SK-N-SH (cell line): ENCODE results near the gene NCKAP5. TPM values are rescaled to one million over a fixed set of nuclear protein-coding genes. Genes with fewer than 3 reads are reported as not detected.

Experiments
- CTCF ChIA-PET: fragments of 300-600, 350-600 bp; formaldehyde crosslinking; extraction: SDS; loops from one replicate; lab custom pipeline; 2021; lab: Yijun Ruan, JAX
- POLR2A ChIA-PET: fragments of 350-600 bp; sonication (Branson Sonifier 250); formaldehyde crosslinking; extraction: SDS; loops from one replicate; lab custom pipeline; 2020; ENCODE audit warnings: antibody characterized with exemption, inconsistent platforms; lab: Yijun Ruan, JAX
- DNase-seq: peaks from one replicate; pipeline ENCODE4 v3.0.0; 2012
- H2AFZ ChIP-seq: fragments of 200-600 bp; sonication (generic); 2 replicates; pipeline ENCODE4 v1.8.1; 2016; ENCODE audit warnings: antibody characterized with exemption, mild to moderate bottlenecking, low read depth
- H3F3A ChIP-seq: fragments of 200-600 bp; sonication (generic); replicated peaks from 2 replicates; pipeline ENCODE3; 2016; ENCODE audit warnings: antibody characterized with exemption, mild to moderate bottlenecking; ENCODE audit not compliant: insufficient read depth
- H3K27ac ChIP-seq, 2 experiments: fragments of 200-500 bp in 1 of 2; fragments of 200-600 bp in 1 of 2; sonication (Bioruptor generic) in 1 of 2; sonication (generic), shearing (Covaris generic) in 1 of 2; 2 replicates each; pipeline versions ENCODE4 v1.5.1 to v1.6.1; 2014 to 2016; ENCODE audit warnings: low read depth in 2 of 2, inconsistent platforms in 1 of 2, low read length in 1 of 2, mild to moderate bottlenecking in 1 of 2, mixed read lengths in 1 of 2
- H3K27me3 ChIP-seq: fragments of 200-600 bp; sonication (generic), shearing (Covaris generic); 2 replicates; pipeline ENCODE4 v1.6.1; 2016; ENCODE audit warnings: mixed run types; ENCODE audit not compliant: insufficient read depth
- H3K36me3 ChIP-seq, 2 experiments: fragments of 200-500 bp in 1 of 2; fragments of 200-600 bp in 1 of 2; sonication (Bioruptor generic) in 1 of 2; sonication (generic) in 1 of 2; replicated peaks in 1 of 2; 2 replicates each; pipeline versions ENCODE3 to v1.5.1; 2014 to 2016; ENCODE audit warnings: low read length in 1 of 2, mild to moderate bottlenecking in 1 of 2; ENCODE audit not compliant: insufficient read depth in 2 of 2, control insufficient read depth in 1 of 2
- H3K4me1 ChIP-seq, 2 experiments: fragments of 200-500 bp in 1 of 2; fragments of 200-600 bp in 1 of 2; sonication (Bioruptor generic) in 1 of 2; sonication (generic), shearing (Covaris generic) in 1 of 2; 2 replicates each; pipeline versions ENCODE4 v1.5.1 to v1.6.1; 2014 to 2016; ENCODE audit warnings: low read depth in 1 of 2, low read length in 1 of 2, mixed run types in 1 of 2; ENCODE audit not compliant: insufficient read depth in 2 of 2, control insufficient read depth in 1 of 2
- H3K4me2 ChIP-seq: fragments of 200-600 bp; sonication (generic), shearing (Covaris generic); 2 replicates; pipeline ENCODE4 v1.6.1; 2017; ENCODE audit warnings: mixed run types
- H3K4me3 ChIP-seq, 2 experiments: fragments of 200-500 bp in 1 of 2; fragments of 200-600 bp in 1 of 2; sonication (Bioruptor generic) in 1 of 2; sonication (generic), shearing (Covaris generic) in 1 of 2; 2 replicates each; pipeline versions ENCODE4 v1.5.1 to v1.8.1; 2014 to 2016; ENCODE audit warnings: low read depth in 2 of 2, inconsistent platforms in 1 of 2, low read length in 1 of 2, mild to moderate bottlenecking in 1 of 2, mixed read lengths in 1 of 2, moderate library complexity in 1 of 2
- H3K79me2 ChIP-seq: fragments of 200-600 bp; sonication (generic); 2 replicates; pipeline ENCODE4 v1.8.1; 2017; ENCODE audit warnings: mild to moderate bottlenecking; ENCODE audit not compliant: insufficient read depth
- H3K9ac ChIP-seq: fragments of 200-600 bp; sonication (generic); 2 replicates; pipeline ENCODE4 v1.6.1; 2017; ENCODE audit warnings: mixed run types
- H3K9me2 ChIP-seq: fragments of 200-600 bp; sonication (generic); 2 replicates; pipeline ENCODE4 v1.6.1; 2017; ENCODE audit warnings: mixed run types
- H3K9me3 ChIP-seq: fragments of 200-600 bp; sonication (generic); 2 replicates; pipeline ENCODE4 v1.6.1; 2017; ENCODE audit warnings: mixed run types, mild to moderate bottlenecking, moderate library complexity
- H4K20me1 ChIP-seq: fragments of 200-600 bp; sonication (generic); 2 replicates; pipeline ENCODE4 v1.6.1; 2017; ENCODE audit warnings: mild to moderate bottlenecking, mixed run types; ENCODE audit not compliant: insufficient read depth
- CTCF ChIP-seq: fragments of 200-600 bp; sonication (generic); IDR thresholded peaks from 2 replicates; pipeline ENCODE4 v1.6.1; 2017; ENCODE audit warnings: antibody characterized with exemption, mild to moderate bottlenecking, moderate library complexity
- EP300 ChIP-seq, 2 experiments: IDR thresholded peaks; 2 replicates each; pipeline versions ENCODE4 v1.4.0 to v1.6.1; 2012; ENCODE audit warnings: borderline replicate concordance in 1 of 2, low read depth in 1 of 2, low read length in 1 of 2
- EZH2phosphoT487 ChIP-seq: fragments of 200-600 bp; sonication (generic); IDR thresholded peaks from 2 replicates; pipeline ENCODE4 v1.6.1; 2017; ENCODE audit warnings: low read depth, mixed run types, mild to moderate bottlenecking, antibody characterized with exemption, moderate library complexity, borderline replicate concordance
- MXI1 ChIP-seq: IDR thresholded peaks from 2 replicates; pipeline ENCODE4 v1.6.1; 2012; ENCODE audit warnings: mild to moderate bottlenecking, low read depth, low read length, improper control_type of control experiment
- PBX3 ChIP-seq: IDR thresholded peaks from 2 replicates; pipeline ENCODE4; 2012
- POLR2AphosphoS5 ChIP-seq: IDR thresholded peaks from 2 replicates; pipeline ENCODE4 v1.6.1; 2012; ENCODE audit warnings: low read depth, low read length
- SIN3A ChIP-seq: IDR thresholded peaks from 2 replicates; pipeline ENCODE4 v1.6.1; 2012; ENCODE audit warnings: low read depth, mild to moderate bottlenecking, low read length, moderate library complexity, borderline replicate concordance
- USF1 ChIP-seq: IDR thresholded peaks from 2 replicates; pipeline ENCODE4 v1.4.0; 2012; ENCODE audit warnings: low read depth, borderline replicate concordance
- YY1 ChIP-seq: IDR thresholded peaks from 2 replicates; pipeline ENCODE4 v1.4.0; 2012; ENCODE audit warnings: low read depth, mild to moderate bottlenecking
- ZBTB33 ChIP-seq: IDR thresholded peaks from 2 replicates; pipeline ENCODE4 v1.4.0; 2012; ENCODE audit warnings: low read depth, borderline replicate concordance
- WGBS: methylation state at CpG from one replicate; pipeline ENCODE4 v1.1.6; 2017; ENCODE audit warnings: low lambda C conversion rate; 5-methylcytosine and 5-hydroxymethylcytosine counted together
- polyA plus RNA-seq, 3 experiments: library from polyadenylated mRNA; depleted of rRNA; stranded (reverse); fragments of >200 nt; gene quantifications; 2 replicates each; pipeline ENCODE4 v1.2.3, GENCODE V29; 2012

NCKAP5 gene
- polyA plus RNA-seq, 1 of the 3 experiments (the other 2 are of a cell fraction): 0.02 TPM

GRCh38 chr2:133489146-133489545 is 79.1 kb downstream of the NCKAP5 start:
- Histone ChIP-seq H3F3A (no peaks in the 10 kb centered on the region), H2AFZ (no peak overlapping the region), H3K4me1 (peaks cover 0 to 6% of the 10 kb centered on the region in 2 experiments; a peak in 1 of 4 replicates), H3K9ac (no peak overlapping the region), H3K27me3 (no peaks in the 10 kb centered on the region), H4K20me1 (no peaks in the 10 kb centered on the region), H3K4me2 (no peak overlapping the region), H3K27ac (no peak overlapping the region), H3K4me3 (no peak overlapping the region), H3K9me2 (no peaks in the 10 kb centered on the region), H3K9me3 (no peaks in the 10 kb centered on the region), H3K36me3 (no peaks in the 10 kb centered on the region), H3K79me2 (no peaks in the 10 kb centered on the region)
- DNase-seq: no peak
- TF ChIP-seq USF1: no peak
- no peak for TF ChIP-seq YY1
- TF ChIP-seq CTCF: no peak
- TF ChIP-seq SIN3A: no peak
- no peak for TF ChIP-seq PBX3
- no peak for TF ChIP-seq EZH2phosphoT487
- no peak for TF ChIP-seq MXI1
- TF ChIP-seq POLR2AphosphoS5: no peak
- TF ChIP-seq ZBTB33: no peak
- TF ChIP-seq EP300 (IDR thresholded peaks at IDR 0.05; ENCODE audit: borderline replicate concordance in 1 of 2, low read depth in 1 of 2, low read length in 1 of 2): no peak
- CTCF ChIA-PET: no interaction called here
- WGBS: 15% methylated on average over 1 of the region's 1 CpG
- POLR2A ChIA-PET: no interaction called here

GRCh38 chr2:133486771-133487191 is 81.5 kb downstream of the NCKAP5 start:
- H3K4me3 ChIP-seq: no peak overlapping the region
- peaks cover 0 to 6% of the 10 kb centered on the region in 2 experiments; a peak in 1 of 4 replicates for H3K4me1 ChIP-seq
- DNase-seq: no peak
- no peaks in the 10 kb centered on the region for H3K79me2 ChIP-seq
- 60% methylated on average over 5 of the region's 5 CpGs for WGBS
- no peaks in the 10 kb centered on the region for H3K27me3 ChIP-seq
- no peak overlapping the region for H3K27ac ChIP-seq
- ChIA-PET CTCF (no interaction called here), POLR2A (no interaction called here)
- H3K9me2 ChIP-seq: no peaks in the 10 kb centered on the region
- no peaks in the 10 kb centered on the region for H3F3A ChIP-seq
- TF ChIP-seq POLR2AphosphoS5: no peak
- no peak overlapping the region for H3K4me2 ChIP-seq
- no peaks in the 10 kb centered on the region for H4K20me1 ChIP-seq
- no peak overlapping the region for H2AFZ ChIP-seq
- H3K9me3 ChIP-seq: no peaks in the 10 kb centered on the region
- H3K36me3 ChIP-seq: no peaks in the 10 kb centered on the region
- H3K9ac ChIP-seq: no peak overlapping the region
